Endothelial cell (in vitro differentiated cells): Measurements from ENCODE around the gene NEUROD2. TPM values are rescaled to one million over a fixed set of nuclear protein-coding genes. Genes with fewer than 3 reads are reported as not detected.
A peak's percentile ranks its signal among the peaks of the same experiment; 100 is the strongest.

Experiments used
- DNase-seq: peaks from one replicate; pipeline ENCODE4 v3.0.0; 2021; ENCODE audit warnings: low spot score
- H3K27ac Mint-ChIP-seq: one replicate; pipeline ENCODE4 v1.8.0; 2021; ENCODE audit warnings: mixed read lengths, inconsistent platforms; ENCODE audit not compliant: unreplicated experiment
- H3K27me3 Mint-ChIP-seq: one replicate; pipeline ENCODE4 v1.8.0; 2021; ENCODE audit warnings: mild to moderate bottlenecking, moderate library complexity, mixed read lengths, inconsistent platforms; ENCODE audit not compliant: unreplicated experiment
- H3K36me3 Mint-ChIP-seq: one replicate; pipeline ENCODE4 v1.8.0; 2021; ENCODE audit warnings: mild to moderate bottlenecking, low read depth, mixed read lengths, inconsistent platforms; ENCODE audit not compliant: unreplicated experiment
- H3K4me1 Mint-ChIP-seq: one replicate; pipeline ENCODE4 v1.8.0; 2021; ENCODE audit warnings: mild to moderate bottlenecking, mixed read lengths, inconsistent platforms; ENCODE audit not compliant: unreplicated experiment
- H3K4me3 Mint-ChIP-seq: one replicate; pipeline ENCODE4 v1.8.0; 2021; ENCODE audit warnings: mild to moderate bottlenecking, mixed read lengths, inconsistent platforms; ENCODE audit not compliant: unreplicated experiment
- H3K9me3 Mint-ChIP-seq: one replicate; pipeline ENCODE4 v1.8.0; 2021; ENCODE audit warnings: mixed read lengths, inconsistent platforms; ENCODE audit not compliant: unreplicated experiment
- total RNA-seq: library from RNA; stranded (reverse); fragmentation: NEBNext Ultra II Directional; extraction: Animal tissue kit (Norgen Biotek cat#: 25700); gene quantifications from one replicate; pipeline ENCODE4 v1.2.1, GENCODE V29; 2021; ENCODE audit not compliant: unreplicated experiment
- TF ChIP-seq, protein P1 (sequence below): fragments of 200-600 bp; sonication (generic); IDR thresholded peaks from one replicate; pipeline ENCODE4 v1.5.0; 2021; ENCODE audit warnings: antibody characterized with exemption; ENCODE audit not compliant: unreplicated experiment

Gene NEUROD2
- total RNA-seq, 1 donor from 2014 or later, result not detected

GRCh38 chr17:39636587-39636926, 28.8 kb upstream of the NEUROD2 start:
- Mint-ChIP-seq H3K4me3 (peak overlapping the region; percentile 56), H3K9me3 (no peaks in the 10 kb centered on the region), H3K27me3 (peaks cover 9% of the 10 kb centered on the region), H3K4me1 (peaks cover 31% of the 10 kb centered on the region), H3K27ac (no peak overlapping the region), H3K36me3 (peaks cover 19% of the 10 kb centered on the region)
- TF ChIP-seq, protein P1, sequence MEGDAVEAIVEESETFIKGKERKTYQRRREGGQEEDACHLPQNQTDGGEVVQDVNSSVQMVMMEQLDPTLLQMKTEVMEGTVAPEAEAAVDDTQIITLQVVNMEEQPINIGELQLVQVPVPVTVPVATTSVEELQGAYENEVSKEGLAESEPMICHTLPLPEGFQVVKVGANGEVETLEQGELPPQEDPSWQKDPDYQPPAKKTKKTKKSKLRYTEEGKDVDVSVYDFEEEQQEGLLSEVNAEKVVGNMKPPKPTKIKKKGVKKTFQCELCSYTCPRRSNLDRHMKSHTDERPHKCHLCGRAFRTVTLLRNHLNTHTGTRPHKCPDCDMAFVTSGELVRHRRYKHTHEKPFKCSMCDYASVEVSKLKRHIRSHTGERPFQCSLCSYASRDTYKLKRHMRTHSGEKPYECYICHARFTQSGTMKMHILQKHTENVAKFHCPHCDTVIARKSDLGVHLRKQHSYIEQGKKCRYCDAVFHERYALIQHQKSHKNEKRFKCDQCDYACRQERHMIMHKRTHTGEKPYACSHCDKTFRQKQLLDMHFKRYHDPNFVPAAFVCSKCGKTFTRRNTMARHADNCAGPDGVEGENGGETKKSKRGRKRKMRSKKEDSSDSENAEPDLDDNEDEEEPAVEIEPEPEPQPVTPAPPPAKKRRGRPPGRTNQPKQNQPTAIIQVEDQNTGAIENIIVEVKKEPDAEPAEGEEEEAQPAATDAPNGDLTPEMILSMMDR, result no peak
- no peak for DNase-seq

- H3K4me3 Mint-ChIP-seq, result no peak overlapping the region
- H3K4me1 Mint-ChIP-seq, result peaks cover 36% of the 10 kb centered on the region
These were observed 28.0 kb upstream of the NEUROD2 start for GRCh38 chr17:39635614-39636176.

DNA sequence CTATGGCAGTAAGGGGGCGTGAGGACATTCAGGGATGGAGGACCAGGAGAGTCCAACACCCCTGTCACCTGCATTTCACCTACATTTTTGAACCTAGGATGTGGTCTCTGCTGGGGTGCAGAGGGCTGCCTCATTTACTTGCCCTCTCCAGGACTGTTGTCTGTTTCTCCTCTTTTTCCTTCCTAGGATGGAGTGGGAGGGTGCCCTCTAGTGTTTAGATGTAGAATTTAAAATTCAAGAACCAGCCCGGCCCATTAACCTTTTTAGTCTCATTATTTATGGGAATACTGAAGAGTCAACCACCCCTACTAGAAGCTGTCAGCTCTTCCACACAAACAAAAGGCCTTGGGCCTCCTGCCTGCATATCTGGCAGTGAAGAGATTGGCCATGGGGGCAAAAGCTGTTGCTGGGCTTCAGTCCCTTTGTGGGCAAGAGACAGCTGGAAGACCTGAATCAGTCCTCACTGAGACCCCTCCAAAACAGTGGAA, 26.7 kb upstream of the NEUROD2 start:
- H3K9me3 Mint-ChIP-seq, result no peaks in the 10 kb centered on the region
- no peak for DNase-seq
- H3K27me3 Mint-ChIP-seq, result peaks cover 14% of the 10 kb centered on the region
- no peak overlapping the region for H3K27ac Mint-ChIP-seq
- peaks cover 19% of the 10 kb centered on the region for H3K36me3 Mint-ChIP-seq
- TF ChIP-seq, protein P1, result peak; percentile 77
- H3K4me3 Mint-ChIP-seq, result no peak overlapping the region
- peaks cover 30% of the 10 kb centered on the region for H3K4me1 Mint-ChIP-seq

More at GRCh38 chr17:39635614-39636176, 28.0 kb upstream of the NEUROD2 start:
- H3K36me3 Mint-ChIP-seq, result peaks cover 19% of the 10 kb centered on the region
- H3K9me3 Mint-ChIP-seq, result no peaks in the 10 kb centered on the region
- H3K27me3 Mint-ChIP-seq, result peaks cover 11% of the 10 kb centered on the region
- DNase-seq, result no peak
- TF ChIP-seq, protein P1, result no peak
- H3K27ac Mint-ChIP-seq, result no peak overlapping the region

DNA sequence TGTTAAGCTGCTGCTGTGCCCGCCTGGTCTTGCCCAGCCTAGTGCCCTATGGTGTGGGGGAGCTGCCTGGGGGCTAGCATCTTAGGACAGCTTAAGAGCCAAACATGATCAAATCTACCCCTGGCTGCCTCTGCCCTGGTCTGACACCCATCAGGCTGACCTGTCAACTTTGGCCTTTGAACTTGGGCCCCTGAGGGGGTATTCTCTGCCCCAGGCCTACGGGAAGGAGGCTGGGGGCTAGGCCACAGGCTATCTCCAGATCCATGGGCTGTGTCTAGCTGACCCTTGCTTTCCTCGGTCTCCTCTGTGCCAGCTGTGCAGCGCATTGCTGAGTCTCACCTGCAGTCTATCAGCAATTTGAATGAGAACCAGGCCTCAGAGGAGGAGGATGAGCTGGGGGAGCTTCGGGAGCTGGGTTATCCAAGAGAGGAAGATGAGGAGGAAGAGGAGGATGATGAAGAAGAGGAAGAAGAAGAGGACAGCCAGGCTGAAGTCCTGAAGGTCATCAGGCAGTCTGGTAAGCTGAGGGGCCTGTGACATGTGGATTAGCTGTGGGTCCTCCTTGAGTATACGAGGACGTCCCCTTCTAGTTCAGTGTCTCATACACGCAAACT, 26.0 kb upstream of the NEUROD2 start:
- Mint-ChIP-seq H3K27me3 (peaks cover 12% of the 10 kb centered on the region), H3K36me3 (peaks cover 12% of the 10 kb centered on the region), H3K9me3 (no peaks in the 10 kb centered on the region), H3K27ac (no peak overlapping the region), H3K4me1 (peaks cover 24% of the 10 kb centered on the region), H3K4me3 (no peak overlapping the region)
- TF ChIP-seq, protein P1, result no peak
- no peak for DNase-seq

GRCh38 chr17:39632153-39632941, 24.6 kb upstream of the NEUROD2 start:
- Mint-ChIP-seq H3K4me3 (no peak overlapping the region), H3K36me3 (no peaks in the 10 kb centered on the region), H3K27ac (no peak overlapping the region), H3K27me3 (peaks cover 18% of the 10 kb centered on the region), H3K4me1 (peaks cover 12% of the 10 kb centered on the region), H3K9me3 (no peaks in the 10 kb centered on the region)
- TF ChIP-seq, protein P1, result no peak
- DNase-seq, result no peak
